ENCODE measurements around the gene ARFGAP2.

- no peak for TF ChIP-seq CTCF (IDR thresholded peaks at IDR 0.05)
- TF ChIP-seq POLR2A (IDR thresholded peaks at IDR 0.05) = no peak
Measured at GRCh38 chr11:47178737-47179654, 2.3 kb upstream of the ARFGAP2 start.
